HG03442 (cell line): ENCODE data around the gene CCDC88C.
A peak's percentile ranks its signal among the peaks of the same experiment; 100 is the strongest.

Source experiments
- ATAC-seq: cut with Tn5 transposase; IDR thresholded peaks from one replicate; pipeline ENCODE4 v1.9.1; 2021; ENCODE audit warnings: mild to moderate bottlenecking, moderate library complexity; ENCODE audit not compliant: unreplicated experiment

The CCDC88C gene

GRCh38 chr14:91348845-91349465 lies 68.7 kb downstream of the CCDC88C start:
- no peak for ATAC-seq

DNA sequence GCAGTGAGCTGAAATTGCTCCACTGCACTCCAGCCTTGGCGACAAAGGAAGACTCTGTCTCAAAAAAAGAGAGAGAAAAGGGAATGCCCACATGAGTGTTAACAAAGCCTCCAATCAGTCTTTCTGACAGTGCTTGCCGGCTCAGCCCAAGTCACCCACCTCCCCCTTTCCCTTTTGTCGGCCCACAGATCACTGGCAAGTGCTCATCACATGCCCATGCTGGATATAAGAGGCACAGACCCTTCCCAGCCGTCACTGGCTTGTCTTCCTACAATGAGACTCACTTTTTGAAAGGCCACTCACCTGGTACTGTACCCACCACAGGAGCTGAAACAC lies 70.8 kb downstream of the CCDC88C start:
- no peak for ATAC-seq

DNA sequence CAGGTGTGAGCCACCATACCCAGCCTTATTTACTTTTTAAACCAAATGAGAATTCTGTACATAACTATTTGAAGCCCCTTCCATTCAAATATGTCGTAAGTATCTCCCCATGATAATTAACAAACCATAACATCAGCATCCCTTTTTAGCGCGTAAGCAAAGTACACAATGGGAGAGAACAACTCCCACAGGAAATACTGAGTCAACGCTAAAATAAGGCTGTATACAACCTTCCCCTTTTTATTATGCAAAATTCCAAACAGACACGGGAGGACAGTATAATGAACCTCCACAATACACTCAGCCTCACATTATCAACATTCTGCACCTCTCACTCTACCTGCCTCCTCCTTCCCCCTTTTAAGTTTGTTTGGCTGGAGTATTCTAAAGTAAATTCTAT lies 73.5 kb downstream of the CCDC88C start:
- no peak for ATAC-seq

DNA sequence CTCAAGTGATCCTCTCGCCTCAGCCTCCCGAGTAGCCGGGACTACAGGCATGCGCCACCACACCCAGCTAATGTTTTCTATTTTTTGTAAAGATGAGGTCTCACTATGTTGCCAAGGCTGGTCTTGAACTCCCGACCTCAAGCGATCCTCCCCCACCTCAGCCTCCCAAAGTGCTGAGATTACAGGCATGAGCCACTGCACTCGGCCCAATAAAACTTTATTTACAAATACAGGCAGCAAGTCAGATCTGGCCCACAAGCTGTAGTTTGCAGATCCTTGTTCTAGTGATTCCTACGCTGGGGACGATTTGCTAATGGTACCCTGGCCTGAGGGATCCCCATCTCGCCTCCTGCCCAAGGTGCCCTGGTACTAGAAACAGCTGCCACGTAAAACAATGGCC lies 74.6 kb downstream of the CCDC88C start:
- ATAC-seq, result no peak

DNA sequence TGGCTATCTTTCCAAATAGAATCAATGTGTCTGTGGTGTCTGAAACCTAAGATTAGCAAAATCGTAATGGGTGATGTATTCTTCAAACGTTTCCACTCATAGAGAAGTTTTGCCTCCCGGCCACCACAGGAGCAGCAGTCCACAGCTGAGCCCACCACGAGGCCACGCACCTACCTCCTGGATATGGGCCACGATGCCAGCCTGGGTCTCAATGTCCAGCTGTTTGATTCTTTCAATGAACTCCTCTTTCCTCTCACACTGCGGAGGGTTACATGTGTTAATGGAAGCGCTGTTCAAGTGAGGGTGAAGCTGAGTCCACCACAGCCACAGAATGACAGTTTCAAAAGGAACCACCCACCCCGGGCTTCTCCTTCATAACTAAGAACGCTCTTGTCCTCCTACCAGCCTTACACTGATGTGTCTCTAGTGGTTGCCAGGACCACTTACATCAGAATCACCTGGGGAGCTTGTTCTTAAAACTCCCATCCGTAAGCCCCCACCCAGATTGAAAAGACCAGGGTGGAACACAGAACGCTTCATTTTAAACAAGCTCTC lies 75.3 kb downstream of the CCDC88C start:
- ATAC-seq, result no peak

DNA sequence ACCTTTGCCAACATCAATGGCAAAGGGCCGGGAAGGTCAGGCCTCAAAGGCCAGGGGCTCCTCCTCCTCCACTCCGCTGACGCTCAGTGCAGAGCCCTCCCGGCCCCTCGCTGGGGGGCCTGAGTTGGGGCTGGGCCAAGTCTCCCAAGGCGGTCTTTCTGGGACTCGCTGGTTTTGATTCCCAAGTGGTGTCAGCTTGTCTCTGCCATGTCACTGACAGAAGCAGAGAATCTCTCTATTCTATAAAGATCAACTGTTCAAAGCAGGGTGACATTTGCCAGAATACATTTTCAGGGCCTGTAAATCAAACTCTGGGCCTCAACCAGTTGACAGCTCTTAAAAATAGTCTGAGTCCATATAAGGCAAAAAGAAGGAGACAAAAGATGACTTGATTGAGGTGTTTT lies 75.9 kb downstream of the CCDC88C start:
- ATAC-seq, result no peak

DNA sequence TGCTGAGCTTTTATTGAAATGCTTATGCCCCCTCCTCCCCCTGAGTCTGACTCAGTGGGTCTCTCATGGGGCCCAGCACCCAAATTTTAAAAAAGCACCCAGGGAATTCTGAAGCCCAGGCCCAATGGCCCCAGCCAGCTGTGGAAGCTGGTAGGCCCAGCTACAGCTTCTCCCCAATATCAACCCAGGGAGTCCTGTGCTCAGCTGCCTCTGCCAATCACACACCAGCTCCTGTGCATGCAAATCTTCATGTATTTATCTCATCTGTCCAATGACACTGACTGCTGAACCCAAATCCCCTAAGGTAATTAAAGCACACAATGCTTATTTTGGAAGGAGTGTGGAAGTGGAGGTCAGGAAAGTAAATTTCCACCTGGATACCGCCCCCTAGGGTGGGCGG lies 76.3 kb downstream of the CCDC88C start:
- ATAC-seq, result no peak

- ATAC-seq, result no peak
These were observed 77.8 kb downstream of the CCDC88C start for GRCh38 chr14:91339671-91340369.

- no peak for ATAC-seq
These were observed 78.5 kb downstream of the CCDC88C start for GRCh38 chr14:91339076-91339475.

- ATAC-seq, result no peak
These were observed 79.2 kb downstream of the CCDC88C start for GRCh38 chr14:91338379-91338778.

DNA sequence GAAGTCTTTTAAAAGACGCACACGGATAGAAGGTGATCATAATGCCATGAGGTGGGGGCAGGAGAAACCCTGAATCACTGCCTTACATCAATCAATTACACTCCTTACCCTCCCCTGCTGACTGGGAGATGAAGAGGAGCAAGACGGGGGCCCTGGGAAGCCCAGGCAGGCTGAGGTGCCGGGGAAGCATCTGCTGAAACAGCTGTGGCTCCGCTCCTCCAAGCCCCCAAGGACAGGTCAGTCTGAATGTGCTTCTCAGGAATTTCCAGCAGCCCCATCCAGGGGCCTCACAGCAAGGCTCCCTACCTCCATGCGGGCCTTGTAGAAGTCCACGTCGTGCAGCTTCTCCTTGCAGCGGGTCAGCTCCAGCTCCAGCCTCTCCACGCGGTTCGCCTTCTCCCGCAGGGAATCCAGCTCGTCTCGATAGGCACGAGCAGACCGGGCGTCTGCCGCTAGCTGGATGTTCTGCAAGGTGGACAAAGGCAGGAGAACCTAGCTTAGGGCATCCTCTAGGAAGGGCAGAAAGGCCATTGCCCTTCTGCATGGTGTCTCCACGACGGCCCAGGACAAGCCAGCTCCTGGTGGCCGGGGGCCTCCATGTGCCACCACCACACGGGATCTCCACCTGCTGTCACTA lies 79.8 kb downstream of the CCDC88C start:
- ATAC-seq, result no peak

DNA sequence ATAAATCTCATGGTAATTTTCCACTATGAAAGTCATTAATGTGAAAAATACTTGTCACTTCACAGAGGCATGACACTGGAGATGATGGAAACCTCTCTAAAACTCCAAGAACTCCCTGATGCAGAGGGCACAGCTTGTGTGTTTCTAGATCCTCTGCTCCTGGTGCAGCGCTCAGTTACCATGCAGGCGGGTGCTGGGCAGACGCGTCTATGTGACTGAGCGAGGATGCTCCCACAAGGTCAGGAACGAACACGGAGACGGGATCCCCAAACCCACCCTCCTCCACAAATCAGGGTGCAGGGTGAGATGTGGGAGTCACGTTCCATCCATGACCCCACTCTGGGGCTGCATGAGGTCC lies 81.5 kb downstream of the CCDC88C start:
- ATAC-seq, result no peak

DNA sequence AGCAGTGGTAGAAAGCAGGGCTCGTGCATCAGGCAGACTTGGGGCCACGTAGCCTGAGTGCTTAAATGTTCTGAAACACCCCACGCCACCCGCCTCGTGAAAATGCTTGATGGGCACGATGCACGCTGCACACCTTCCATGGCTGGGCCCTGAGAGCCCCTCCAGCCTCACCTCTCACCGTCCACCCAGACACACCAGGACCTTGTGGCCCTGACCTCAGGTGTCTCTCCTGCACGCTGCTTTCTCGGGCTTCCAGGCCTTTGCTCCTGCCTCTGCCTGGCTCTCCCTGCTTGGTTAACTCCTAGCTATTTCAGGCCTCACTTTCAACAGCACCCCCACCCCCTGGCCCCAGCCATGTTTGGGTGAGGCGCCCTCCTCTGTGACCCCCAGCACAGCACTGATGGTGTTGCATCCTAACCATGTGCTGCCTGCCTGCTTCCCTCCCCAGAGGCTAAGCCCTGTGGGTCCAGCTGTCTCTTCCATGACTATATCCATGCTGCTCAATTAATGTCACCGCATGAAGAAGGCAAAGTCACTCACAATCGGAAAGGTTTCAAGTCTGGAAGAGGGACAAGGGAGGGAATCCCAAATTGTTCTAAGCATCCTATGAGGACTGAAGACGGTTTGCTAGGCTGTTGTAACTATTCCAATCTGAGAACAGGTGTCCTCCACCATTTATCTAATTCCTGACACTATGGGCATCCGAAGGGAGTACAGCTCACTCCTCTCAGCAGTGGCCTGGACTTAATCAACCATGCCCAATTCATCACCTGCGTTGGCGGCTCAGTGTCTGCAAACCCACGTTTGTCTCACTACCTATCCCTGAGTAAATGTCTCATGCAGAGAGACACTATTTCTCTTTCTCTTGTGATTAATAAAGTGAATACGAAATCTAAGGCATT lies 82.2 kb downstream of the CCDC88C start:
- ATAC-seq, result no peak

DNA sequence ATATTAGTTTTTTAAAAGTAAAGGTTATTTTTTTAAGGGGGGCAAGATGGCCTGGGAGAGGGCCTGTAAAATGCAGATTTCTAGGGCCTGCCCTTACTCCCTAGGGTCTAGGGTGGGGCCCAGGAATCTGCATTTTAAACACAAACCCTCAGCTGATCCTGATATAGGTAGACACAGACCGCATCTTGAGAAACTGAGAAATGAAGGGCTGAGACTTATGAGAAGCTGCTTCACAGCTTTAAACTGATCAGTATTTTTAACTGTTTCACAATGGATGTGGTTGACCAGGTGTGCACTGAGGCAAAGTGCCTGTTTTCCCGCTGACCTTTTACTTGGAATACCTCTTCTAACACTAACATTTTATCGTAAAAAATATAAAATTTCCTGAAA lies 84.0 kb downstream of the CCDC88C start:
- ATAC-seq, result peak; percentile 65

DNA sequence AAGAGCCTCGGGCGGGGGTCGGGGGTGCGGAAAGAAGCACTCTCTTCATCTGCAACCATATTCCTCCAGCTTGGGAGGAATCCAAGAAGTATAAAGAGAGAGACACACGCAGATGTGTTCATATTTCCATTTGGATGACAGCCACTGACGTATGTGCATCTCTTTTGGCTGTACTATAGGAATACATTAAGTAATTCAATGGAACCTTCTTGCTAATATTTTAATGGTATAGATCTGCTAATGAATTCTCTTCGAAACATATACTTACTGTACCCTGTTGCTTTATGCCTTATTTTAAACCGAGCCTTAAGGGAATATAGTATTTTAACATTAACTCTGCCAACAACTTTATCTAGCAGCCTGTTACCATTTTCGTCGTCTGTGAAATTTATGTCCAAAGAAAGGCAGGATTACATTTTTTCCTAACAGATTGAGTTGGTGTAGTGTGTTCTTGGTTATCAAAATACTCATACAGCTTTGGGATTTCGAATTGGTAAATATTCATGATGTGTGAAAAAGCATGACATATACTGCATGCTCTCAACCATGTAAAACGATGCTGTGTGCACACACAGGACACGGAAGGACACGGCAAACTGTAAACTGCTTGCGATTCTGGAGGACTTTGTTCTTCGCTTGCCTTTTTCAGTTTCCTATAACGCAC lies 84.5 kb downstream of the CCDC88C start:
- ATAC-seq, result no peak

DNA sequence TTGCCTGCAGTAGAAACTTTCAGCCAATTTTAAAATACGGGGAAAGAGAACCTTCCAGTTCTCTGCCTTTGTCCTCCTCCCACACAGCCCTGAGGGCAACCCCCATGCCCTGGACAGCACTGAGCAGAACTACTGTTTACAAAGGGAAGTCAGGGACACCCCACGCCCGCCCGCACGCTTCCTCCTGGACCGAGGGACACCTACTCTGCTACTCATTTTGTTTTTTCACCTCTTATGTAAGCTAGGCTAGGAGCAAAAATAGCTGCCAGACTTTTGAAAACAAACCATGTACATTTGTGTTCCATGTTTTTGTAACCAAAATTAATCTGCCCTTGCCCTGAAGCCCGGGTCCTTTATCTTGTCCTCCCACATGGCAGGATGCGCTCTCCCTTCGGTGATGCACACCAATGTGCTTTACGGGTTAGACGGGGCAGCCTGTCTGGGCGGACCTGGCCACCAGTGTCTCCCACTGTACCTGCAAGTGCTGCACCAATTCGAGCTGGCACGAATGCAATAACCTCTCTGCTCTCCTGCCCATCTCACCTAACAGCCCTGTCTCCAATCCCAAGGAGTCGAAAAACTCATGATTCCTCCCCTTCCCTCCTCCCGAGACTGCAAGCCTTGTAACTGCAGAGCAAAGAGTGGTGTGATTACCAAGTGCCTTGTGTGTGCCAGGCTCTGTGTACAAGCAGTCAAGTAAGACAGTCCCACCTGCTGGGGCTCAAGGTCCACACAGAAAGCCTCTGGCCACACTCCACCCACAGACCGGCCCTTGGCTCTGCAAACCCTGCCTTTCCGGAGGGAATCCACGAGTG lies 85.2 kb downstream of the CCDC88C start:
- ATAC-seq, result no peak

DNA sequence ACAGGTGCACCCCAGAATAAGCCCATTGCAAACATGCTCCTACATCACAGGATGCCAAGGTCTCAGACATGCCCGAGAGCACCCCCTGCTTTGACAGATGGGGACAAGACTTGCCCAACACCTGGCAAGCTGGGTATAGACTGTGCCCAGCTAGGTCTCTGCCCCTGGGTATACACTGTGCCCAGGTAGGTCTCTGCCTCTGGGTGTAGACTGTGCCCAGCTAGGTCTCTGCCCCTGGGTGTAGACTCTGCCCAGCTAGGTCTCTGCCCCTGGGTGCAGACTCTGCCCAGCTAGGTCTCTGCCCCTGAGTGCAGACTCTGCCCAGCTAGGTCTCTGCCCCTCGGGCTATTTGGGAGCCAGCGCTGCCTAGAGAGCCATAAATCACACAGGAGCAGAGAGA lies 85.9 kb downstream of the CCDC88C start:
- ATAC-seq, result no peak

DNA sequence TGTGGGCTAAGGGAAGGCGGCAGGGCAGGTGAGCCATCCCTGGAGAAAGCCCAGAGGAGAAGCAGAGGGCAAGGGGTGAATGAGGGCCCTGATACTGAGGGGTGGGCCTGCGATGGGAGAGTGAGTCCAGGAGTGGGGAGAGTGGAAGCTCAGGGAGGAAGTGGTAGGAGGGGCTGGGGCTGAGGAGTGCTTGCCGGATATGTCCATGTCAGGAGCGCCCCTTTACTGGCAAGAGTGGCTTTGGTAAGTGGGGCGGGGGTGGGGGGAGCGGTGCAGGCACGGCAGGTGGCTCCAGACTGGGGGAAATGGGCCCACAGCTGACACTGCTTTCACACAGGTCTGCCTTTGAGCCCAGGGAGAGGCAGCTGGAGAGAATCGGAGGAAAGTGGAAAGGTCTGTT lies 86.8 kb downstream of the CCDC88C start:
- ATAC-seq, result no peak

DNA sequence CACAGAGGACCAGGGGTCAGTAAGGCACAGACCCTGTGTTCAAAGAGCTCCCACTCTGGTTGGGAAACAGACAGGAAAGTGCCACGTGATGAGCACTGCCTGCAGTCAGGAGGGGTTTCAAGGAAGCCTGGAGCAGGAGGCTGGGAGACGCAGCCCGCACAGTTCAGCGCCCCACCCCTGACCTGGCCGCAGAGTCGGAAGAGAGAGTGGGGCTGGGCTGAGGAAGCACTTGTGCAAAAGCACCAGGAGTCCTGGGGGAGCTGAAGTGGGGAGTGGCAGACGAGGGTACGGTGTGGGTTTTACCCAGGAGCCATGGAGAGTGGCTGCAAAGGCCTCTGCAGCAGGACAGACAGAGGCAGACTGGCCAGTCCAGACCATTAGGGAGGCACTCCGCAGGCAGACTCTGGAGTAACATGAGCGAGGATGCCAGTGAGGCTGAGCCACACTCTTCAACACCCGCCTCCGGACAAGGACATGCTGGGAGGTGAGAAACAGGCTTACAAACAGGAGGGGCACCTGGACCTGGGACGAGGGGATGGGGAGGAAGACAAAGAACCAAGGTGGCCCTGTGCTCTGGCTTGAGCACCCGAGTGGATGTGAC lies 87.4 kb downstream of the CCDC88C start:
- ATAC-seq, result no peak
